NCI-H2171 (cell line): Measurements from ENCODE around the gene ECI1.
"Not testable (repeated sequence)": the region's sequence is repeated elsewhere in the genome, so short reads cannot be mapped to it uniquely, and the experiment has no call there.

Source experiments
- DNase-seq: peaks from one replicate; lab custom pipeline; 2025; lab: John Stamatoyannopoulos, UW

The ECI1 gene

GRCh38 chr16:2278956-2279800, 27.8 kb upstream of the ECI1 start:
- DNase-seq = no peak

- DNase-seq = no peak
Measured at GRCh38 chr16:2278272-2278608, 26.9 kb upstream of the ECI1 start.

DNA sequence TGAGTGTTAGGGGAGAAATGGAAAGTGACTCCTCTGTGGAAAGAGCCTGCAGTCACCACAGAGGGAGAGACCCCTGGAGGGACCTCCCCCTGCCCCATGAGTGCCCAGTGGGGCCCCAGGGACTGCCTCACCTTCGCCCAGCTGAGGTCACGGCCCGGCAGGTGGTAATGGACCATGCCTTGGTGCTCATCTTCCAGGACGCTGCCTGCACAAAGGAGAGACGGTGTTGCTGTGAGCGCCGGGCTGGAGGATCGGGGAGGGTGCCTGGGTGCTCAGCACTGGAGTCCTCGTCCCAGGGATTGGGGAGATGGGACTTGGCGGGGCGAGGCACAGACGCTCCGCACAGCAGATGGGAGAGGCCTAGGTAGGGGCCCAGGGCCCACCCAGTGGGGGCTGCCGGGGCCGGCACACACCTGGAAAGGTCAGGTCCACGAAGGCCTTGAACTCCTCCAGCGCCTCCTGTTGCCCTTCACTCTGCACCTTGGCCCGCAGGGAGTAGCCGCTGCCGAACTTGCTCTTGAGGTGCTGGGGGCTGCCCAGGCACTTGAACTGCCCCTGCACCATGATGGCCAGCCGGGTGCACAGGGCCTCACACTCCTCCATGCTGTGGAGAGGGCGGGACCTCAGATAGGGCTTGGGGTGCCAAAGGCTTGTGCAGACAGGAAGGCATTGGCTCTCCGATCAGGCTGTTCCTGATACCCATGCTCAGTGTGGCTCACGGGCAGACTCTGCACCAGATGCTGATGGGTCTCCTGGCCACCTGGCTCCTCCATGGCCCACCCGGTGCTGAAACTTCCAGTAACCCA, 26.3 kb upstream of the ECI1 start:
- no peak for DNase-seq

DNA sequence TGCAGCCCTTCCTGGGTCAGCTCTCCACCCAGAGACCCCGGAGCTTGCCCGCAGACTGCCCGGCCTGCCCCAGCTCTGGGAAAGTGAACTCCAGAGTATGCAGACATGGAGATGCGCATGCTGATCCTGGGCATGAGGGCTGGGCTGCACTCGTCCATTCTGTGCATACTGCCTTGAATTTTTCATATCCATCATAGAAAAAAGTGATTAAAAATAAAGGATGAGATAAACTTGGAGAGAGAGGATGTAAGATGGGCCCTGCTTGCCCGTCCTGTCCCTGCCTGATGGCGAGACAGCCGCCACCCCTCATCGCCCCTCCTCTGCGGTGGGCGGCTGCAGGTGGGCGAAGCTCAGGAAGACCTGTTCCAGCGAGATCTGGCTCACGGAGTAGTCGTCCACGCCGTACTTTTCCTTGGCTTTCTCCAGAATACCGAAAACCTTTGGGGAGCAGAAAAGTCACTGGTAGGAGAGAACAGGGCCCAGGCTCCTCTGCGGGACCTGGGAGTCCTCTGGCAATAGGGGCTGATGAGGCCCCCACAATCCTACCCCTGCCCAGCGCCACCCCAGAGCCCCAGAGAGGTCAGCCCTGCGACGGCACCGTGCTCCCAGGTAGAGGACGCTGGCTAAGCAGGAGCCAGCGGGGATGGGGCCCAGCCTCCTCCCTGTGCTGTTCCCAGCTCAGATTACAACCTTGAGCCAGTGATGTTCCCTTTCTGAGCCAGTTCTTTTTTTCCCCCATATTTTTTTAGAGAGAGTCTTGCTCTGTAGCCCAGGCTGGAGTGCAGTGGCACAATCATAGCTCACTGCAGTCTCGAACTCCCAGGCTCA, 25.2 kb upstream of the ECI1 start:
- DNase-seq = no peak

- DNase-seq = no peak
Measured at GRCh38 chr16:2275476-2276367, 24.3 kb upstream of the ECI1 start.

DNA sequence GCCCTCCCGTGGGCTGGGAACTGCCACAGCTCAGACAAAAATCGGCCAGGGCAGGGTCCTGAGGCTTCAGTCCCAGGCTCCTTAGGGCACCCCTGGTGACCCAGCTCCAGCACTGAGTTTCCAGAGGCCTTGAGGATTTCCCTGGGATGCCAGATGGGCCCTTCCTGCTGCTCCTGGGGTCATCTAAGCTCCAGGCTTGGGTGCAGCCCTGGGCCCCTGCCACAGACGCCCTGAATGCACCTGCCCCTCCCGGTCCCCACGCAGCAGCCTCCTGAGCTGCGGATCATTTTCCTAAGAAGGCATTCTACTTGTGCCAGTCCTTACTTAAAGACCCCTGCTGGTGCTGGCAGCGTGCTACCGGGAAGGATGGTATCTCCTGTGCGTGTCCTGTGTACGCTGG, 22.5 kb upstream of the ECI1 start:
- DNase-seq = no peak

DNA sequence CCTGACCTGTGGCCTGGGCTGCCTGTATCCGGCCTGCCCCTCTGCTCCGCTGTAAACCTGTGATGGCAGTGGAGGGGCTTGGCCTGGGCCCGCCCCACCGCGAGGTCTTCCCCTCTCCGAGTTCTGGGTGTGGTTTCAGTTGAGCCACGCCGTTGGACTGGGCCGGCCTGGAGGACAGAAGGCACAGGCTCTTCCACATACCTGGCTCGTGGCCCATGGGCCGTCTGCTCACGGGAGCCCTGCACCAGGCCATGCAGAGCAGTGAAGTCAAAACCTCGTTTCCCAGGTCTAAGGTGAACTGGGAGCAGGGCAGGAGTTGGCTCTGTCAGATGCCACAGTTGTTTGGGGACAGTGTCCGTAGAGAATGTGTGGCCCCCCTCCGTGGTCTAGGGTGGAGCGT, 22.1 kb upstream of the ECI1 start:
- no peak for DNase-seq

GRCh38 chr16:2271848-2272461, 20.6 kb upstream of the ECI1 start:
- DNase-seq = no peak

DNA sequence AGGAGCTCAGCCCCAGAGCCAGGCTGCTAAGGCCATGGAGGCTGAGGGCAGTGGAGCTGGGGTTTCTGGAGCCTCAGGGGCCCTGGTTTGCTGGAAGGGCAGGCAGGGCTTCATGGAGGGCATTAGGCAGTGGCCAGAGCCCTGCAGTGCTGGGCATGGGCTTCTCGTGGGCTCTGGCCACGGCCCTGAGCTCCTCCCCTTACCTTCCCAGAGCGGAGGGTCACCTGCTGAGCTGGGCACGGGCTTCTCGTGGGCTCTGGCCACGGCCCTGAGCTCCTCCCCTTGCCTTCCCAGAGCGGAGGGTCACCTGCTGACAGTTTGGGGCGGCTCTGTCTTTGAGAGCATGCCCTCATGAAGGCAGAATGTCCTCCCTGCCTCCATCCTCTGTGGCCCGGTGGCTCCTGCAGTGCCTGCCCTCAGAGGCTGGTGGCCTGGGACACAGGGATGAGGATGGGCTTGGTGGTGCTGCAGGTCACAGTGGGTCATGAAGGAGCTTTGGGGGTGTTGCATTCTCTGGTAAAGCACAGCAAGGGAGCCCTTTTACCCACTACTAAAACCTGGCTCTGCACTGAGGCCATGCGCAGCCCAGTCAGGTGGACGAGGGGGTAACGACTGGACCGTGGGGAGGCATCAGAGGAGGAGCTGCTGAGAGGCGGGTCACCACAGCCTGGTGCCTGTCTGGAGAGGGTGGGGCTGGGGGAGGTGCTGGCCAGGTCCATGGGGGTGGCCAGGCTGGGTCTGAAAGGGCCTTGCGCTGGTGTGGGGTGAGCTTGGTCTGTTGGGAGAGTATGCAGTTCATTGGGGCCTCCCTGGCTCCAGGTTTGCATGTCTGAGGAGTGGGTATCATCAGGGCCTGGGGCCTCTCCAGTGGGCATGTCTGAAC, 19.4 kb upstream of the ECI1 start:
- DNase-seq = no peak

DNA sequence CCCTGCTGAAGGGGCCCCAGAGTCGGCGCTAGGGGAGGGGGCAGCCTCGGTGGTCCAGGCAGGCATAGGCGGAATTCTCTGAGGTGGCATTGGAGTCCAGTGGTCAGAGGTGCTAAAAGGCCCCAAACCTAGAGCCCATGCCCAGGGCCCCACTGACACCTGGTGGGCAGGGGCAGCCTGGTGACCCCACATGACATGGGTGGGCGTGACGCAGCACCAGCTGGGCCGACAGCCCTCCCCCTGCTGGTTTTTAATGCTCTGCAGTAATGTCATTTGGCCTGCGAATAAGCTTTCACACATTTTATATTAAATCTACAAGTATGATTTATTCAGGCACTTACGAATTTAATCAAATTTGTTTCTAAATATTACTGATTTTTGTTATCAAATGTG, 18.7 kb upstream of the ECI1 start:
- DNase-seq = no peak

- peak; percentile 93 for DNase-seq
Measured at GRCh38 chr16:2267913-2268666, 16.7 kb upstream of the ECI1 start, which contains the start of gene RNPS1. TSS of gene RNPS1 (minus strand) at chr16:2268126. CDS start at chr16:2264643, 3,483 bp downstream.

GRCh38 chr16:2267505-2267912, 16.1 kb upstream of the ECI1 start:
- not testable (repeated sequence) for DNase-seq

GRCh38 chr16:2266887-2267286, 15.5 kb upstream of the ECI1 start:
- not testable (repeated sequence) for DNase-seq

- DNase-seq = not testable (repeated sequence)
Measured at GRCh38 chr16:2263026-2263425, 11.6 kb upstream of the ECI1 start.

- DNase-seq = no peak
Measured at GRCh38 chr16:2260250-2260649, 8.9 kb upstream of the ECI1 start.

DNA sequence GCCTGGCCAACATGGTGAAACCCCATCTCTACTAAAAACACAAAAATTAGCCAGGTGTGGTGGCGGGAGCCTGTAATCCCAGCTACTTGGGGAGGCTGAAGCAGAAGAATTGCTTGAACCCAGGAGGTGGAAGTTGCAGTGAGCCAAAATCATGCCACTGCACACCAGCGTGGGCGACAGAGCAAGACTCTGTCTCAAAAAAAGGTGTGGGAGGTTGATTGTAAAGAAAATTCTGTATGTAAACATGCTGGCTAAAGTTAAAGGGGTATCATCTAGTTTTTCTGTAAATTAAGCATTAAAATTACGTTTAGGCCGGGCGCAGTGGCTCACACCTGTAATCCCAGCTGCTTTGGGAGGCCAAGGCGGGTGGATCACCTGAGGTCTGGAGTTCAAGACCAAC, 7.1 kb upstream of the ECI1 start:
- not testable (repeated sequence) for DNase-seq

- no peak for DNase-seq
Measured at GRCh38 chr16:2257726-2258125, 6.3 kb upstream of the ECI1 start.

DNA sequence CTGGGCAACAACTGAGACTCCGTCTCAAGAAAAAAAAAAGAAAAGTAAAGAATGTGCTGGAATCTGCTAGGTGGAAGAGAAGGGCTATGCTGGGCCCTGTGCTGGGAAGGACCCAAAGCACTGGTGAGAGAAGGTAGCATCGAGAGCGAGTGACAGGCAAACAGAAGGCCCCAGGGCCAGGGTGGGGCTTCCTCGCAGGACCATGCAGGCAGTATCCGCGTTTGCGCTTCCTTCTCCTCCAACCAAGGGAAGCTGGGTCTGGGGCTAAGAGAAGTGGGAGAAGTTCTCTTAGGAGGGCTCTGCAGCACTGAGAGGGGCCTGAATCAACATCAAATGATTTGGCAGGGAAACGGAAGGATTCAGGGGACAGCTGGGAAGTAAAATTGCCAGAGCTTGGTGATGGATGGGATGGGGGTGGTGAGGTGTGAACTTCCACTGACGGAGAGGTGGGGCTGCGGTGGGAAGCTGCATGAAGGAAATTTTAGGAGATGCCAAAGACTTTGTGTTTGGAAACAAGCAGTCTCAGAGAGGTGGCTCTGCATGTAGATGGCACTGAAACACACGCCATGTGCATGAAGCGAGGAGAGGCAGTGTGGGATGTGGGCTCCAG, 5.2 kb upstream of the ECI1 start:
- no peak for DNase-seq

DNA sequence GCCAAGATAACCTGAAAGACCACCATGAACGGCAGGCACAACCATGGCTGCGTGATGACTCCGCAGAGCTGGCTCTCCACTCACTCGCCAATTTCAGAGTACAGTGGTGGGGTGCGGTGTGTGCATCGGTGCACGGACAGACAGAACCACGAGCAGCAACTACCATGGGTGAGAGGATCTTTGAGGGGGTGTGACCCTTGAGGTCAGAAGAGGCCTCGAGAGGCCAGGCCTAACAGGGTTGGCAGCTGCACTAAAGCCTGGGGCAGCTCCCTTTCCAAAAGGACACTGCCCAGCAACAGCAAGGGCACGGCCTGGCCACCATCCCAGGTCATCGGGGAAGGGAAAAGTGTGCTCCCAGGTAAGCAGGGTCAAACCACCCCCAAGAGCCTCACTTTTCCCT, 1.9 kb upstream of the ECI1 start:
- no peak for DNase-seq
